ENCODE measurements around the gene KDM8.

KDM8 gene

DNA sequence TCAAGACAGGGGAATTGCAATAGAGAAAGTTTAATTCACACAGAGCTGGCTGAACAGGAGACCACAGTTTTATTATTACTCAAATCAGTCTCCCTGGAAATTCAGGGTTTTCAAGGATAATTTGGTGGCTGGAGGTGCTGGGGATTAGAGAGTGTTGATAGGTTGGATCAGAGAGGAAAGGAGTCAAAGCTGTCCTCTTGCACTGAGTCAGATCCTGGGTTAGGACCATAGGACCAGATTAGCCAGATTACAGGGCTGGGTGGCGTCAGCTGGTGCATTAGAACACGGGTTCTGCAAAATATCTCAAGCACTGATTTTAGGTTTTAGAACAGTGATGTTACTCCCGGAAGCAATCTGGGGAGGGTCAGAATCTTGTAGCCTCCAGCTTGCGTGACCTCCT is 67.0 kb downstream of the KDM8 start:
- H3K4me3 ChIP-seq (ENCODE audit: low read depth, low read length), result no peak overlapping the region
- ChIA-PET CTCF (no interaction called here), POLR2A (interaction anchor here (1.1 kb wide), 1 partner anchor 16 kb away, joined by 3 read pairs; no protein-coding TSS in a partner anchor)
- DNase-seq (ENCODE audit: low read depth, low spot score), result no peak
- TF ChIP-seq, protein P1, sequence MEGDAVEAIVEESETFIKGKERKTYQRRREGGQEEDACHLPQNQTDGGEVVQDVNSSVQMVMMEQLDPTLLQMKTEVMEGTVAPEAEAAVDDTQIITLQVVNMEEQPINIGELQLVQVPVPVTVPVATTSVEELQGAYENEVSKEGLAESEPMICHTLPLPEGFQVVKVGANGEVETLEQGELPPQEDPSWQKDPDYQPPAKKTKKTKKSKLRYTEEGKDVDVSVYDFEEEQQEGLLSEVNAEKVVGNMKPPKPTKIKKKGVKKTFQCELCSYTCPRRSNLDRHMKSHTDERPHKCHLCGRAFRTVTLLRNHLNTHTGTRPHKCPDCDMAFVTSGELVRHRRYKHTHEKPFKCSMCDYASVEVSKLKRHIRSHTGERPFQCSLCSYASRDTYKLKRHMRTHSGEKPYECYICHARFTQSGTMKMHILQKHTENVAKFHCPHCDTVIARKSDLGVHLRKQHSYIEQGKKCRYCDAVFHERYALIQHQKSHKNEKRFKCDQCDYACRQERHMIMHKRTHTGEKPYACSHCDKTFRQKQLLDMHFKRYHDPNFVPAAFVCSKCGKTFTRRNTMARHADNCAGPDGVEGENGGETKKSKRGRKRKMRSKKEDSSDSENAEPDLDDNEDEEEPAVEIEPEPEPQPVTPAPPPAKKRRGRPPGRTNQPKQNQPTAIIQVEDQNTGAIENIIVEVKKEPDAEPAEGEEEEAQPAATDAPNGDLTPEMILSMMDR (IDR thresholded peaks at IDR 0.05; ENCODE audit: insufficient read depth, low read length, missing control alignments), result no peak
